Central memory CD8-positive, alpha-beta T cell (primary cell): ENCODE results near the gene PHLDA2.
A peak's percentile ranks its signal among the peaks of the same experiment; 100 is the strongest.

Experiments used
- ATAC-seq: fragments of 150-1000 bp; cut with Tn5 transposase; replicated peaks from 2 replicates; pipeline ENCODE4 v1.10.0; 2022; ENCODE audit warnings: mild to moderate bottlenecking, moderate FRiP score, moderate number of reproducible peaks; ENCODE audit not compliant: poor library complexity, severe bottlenecking; ENCODE audit errors: extremely low read depth
- DNase-seq, 2 donors: peaks; one replicate each; pipeline ENCODE4 v3.0.0; 2021; ENCODE audit warnings: low spot score in 2 of 2
- H3K27ac Mint-ChIP-seq: one replicate; pipeline ENCODE4 v1.8.0; 2022; ENCODE audit warnings: low read depth, mild to moderate bottlenecking, moderate library complexity, mixed read lengths
- H3K27me3 Mint-ChIP-seq: one replicate; pipeline ENCODE4 v1.8.0; 2022; ENCODE audit warnings: mixed read lengths
- H3K36me3 Mint-ChIP-seq: one replicate; pipeline ENCODE4 v1.8.0; 2022; ENCODE audit warnings: mild to moderate bottlenecking, moderate library complexity, mixed read lengths; ENCODE audit not compliant: insufficient read depth
- H3K4me1 Mint-ChIP-seq: one replicate; pipeline ENCODE4 v1.8.0; 2022; ENCODE audit warnings: mixed read lengths
- H3K4me3 Mint-ChIP-seq: one replicate; pipeline ENCODE4 v1.8.0; 2022; ENCODE audit warnings: mild to moderate bottlenecking, moderate library complexity, mixed read lengths
- H3K9me3 Mint-ChIP-seq: one replicate; pipeline ENCODE4 v1.8.0; 2022; ENCODE audit warnings: mixed read lengths

PHLDA2 gene

GRCh38 chr11:2921742-2922493 lies 7.3 kb downstream of the PHLDA2 start:
- DNase-seq = no peak
- no peaks in the 10 kb centered on the region for H3K27me3 Mint-ChIP-seq
- H3K27ac Mint-ChIP-seq = no peak overlapping the region

GRCh38 chr11:2921261-2921660 lies 8.0 kb downstream of the PHLDA2 start:
- H3K4me3 Mint-ChIP-seq = no peak overlapping the region
- H3K36me3 Mint-ChIP-seq = peaks cover under 1% of the 10 kb centered on the region
- no peaks in the 10 kb centered on the region for H3K4me1 Mint-ChIP-seq
- DNase-seq (no peak), ATAC-seq (no peak)
- H3K27ac Mint-ChIP-seq = no peak overlapping the region
- no peaks in the 10 kb centered on the region for H3K27me3 Mint-ChIP-seq
- H3K9me3 Mint-ChIP-seq = no peaks in the 10 kb centered on the region

More at GRCh38 chr11:2921742-2922493, 7.3 kb downstream of the PHLDA2 start:
- H3K9me3 Mint-ChIP-seq = no peaks in the 10 kb centered on the region
- peaks cover 2% of the 10 kb centered on the region for H3K36me3 Mint-ChIP-seq
- H3K4me1 Mint-ChIP-seq = no peaks in the 10 kb centered on the region
- no peak for ATAC-seq
- no peak overlapping the region for H3K4me3 Mint-ChIP-seq

GRCh38 chr11:2920343-2920742 lies 8.9 kb downstream of the PHLDA2 start:
- ATAC-seq (no peak), DNase-seq (no peak)
- no peak overlapping the region for H3K27ac Mint-ChIP-seq
- H3K27me3 Mint-ChIP-seq = no peaks in the 10 kb centered on the region
- no peaks in the 10 kb centered on the region for H3K9me3 Mint-ChIP-seq
- H3K4me3 Mint-ChIP-seq = no peak overlapping the region
- H3K36me3 Mint-ChIP-seq = no peaks in the 10 kb centered on the region
- H3K4me1 Mint-ChIP-seq = no peaks in the 10 kb centered on the region

GRCh38 chr11:2919837-2920236 lies 9.4 kb downstream of the PHLDA2 start:
- no peak for DNase-seq
- H3K9me3 Mint-ChIP-seq = no peaks in the 10 kb centered on the region
- no peaks in the 10 kb centered on the region for H3K36me3 Mint-ChIP-seq
- H3K4me3 Mint-ChIP-seq = no peak overlapping the region
- no peak for ATAC-seq
- no peak overlapping the region for H3K27ac Mint-ChIP-seq
- no peaks in the 10 kb centered on the region for H3K4me1 Mint-ChIP-seq
- H3K27me3 Mint-ChIP-seq = no peaks in the 10 kb centered on the region

GRCh38 chr11:2919188-2919587 lies 10.0 kb downstream of the PHLDA2 start:
- Mint-ChIP-seq H3K9me3 (no peaks in the 10 kb centered on the region), H3K27ac (no peak overlapping the region), H3K4me3 (no peak overlapping the region), H3K27me3 (no peaks in the 10 kb centered on the region), H3K4me1 (no peaks in the 10 kb centered on the region), H3K36me3 (no peaks in the 10 kb centered on the region)
- DNase-seq (no peak), ATAC-seq (no peak)

GRCh38 chr11:2917842-2918490 lies 11.3 kb downstream of the PHLDA2 start:
- DNase-seq = no peak
- H3K4me3 Mint-ChIP-seq = no peak overlapping the region
- no peaks in the 10 kb centered on the region for H3K27me3 Mint-ChIP-seq
- H3K36me3 Mint-ChIP-seq = no peaks in the 10 kb centered on the region
- no peak for ATAC-seq
- no peak overlapping the region for H3K27ac Mint-ChIP-seq
- H3K4me1 Mint-ChIP-seq = peaks cover 11% of the 10 kb centered on the region
- H3K9me3 Mint-ChIP-seq = no peaks in the 10 kb centered on the region

- no peak overlapping the region for H3K27ac Mint-ChIP-seq
- H3K36me3 Mint-ChIP-seq = no peaks in the 10 kb centered on the region
- ATAC-seq (no peak), DNase-seq (no peak)
- peaks cover 11% of the 10 kb centered on the region for H3K4me1 Mint-ChIP-seq
- H3K9me3 Mint-ChIP-seq = no peaks in the 10 kb centered on the region
- H3K4me3 Mint-ChIP-seq = no peak overlapping the region
- H3K27me3 Mint-ChIP-seq = no peaks in the 10 kb centered on the region
These were observed 12.2 kb downstream of the PHLDA2 start for GRCh38 chr11:2916892-2917645.

GRCh38 chr11:2916114-2916891 lies 12.9 kb downstream of the PHLDA2 start:
- H3K4me3 Mint-ChIP-seq = no peak overlapping the region
- DNase-seq (no peak), ATAC-seq (no peak)
- H3K36me3 Mint-ChIP-seq = no peaks in the 10 kb centered on the region
- H3K27ac Mint-ChIP-seq = no peak overlapping the region
- H3K9me3 Mint-ChIP-seq = no peaks in the 10 kb centered on the region
- H3K27me3 Mint-ChIP-seq = no peaks in the 10 kb centered on the region
- H3K4me1 Mint-ChIP-seq = peaks cover 17% of the 10 kb centered on the region

GRCh38 chr11:2915473-2915872 lies 13.7 kb downstream of the PHLDA2 start:
- no peak for ATAC-seq
- no peaks in the 10 kb centered on the region for H3K36me3 Mint-ChIP-seq
- H3K9me3 Mint-ChIP-seq = no peaks in the 10 kb centered on the region
- peaks cover 18% of the 10 kb centered on the region for H3K4me1 Mint-ChIP-seq
- H3K27me3 Mint-ChIP-seq = no peaks in the 10 kb centered on the region
- H3K27ac Mint-ChIP-seq = no peak overlapping the region
- DNase-seq = no peak
- no peak overlapping the region for H3K4me3 Mint-ChIP-seq

GRCh38 chr11:2914455-2915195 lies 14.6 kb downstream of the PHLDA2 start:
- ATAC-seq (no peak), DNase-seq (no peak)
- Mint-ChIP-seq H3K36me3 (no peaks in the 10 kb centered on the region), H3K27ac (no peak overlapping the region), H3K4me1 (peaks cover 22% of the 10 kb centered on the region), H3K9me3 (no peaks in the 10 kb centered on the region), H3K4me3 (no peak overlapping the region), H3K27me3 (no peaks in the 10 kb centered on the region)

GRCh38 chr11:2913776-2914175 lies 15.4 kb downstream of the PHLDA2 start:
- no peaks in the 10 kb centered on the region for H3K27me3 Mint-ChIP-seq
- no peaks in the 10 kb centered on the region for H3K36me3 Mint-ChIP-seq
- ATAC-seq (no peak), DNase-seq (no peak)
- peaks cover 22% of the 10 kb centered on the region for H3K4me1 Mint-ChIP-seq
- H3K27ac Mint-ChIP-seq = no peak overlapping the region
- no peaks in the 10 kb centered on the region for H3K9me3 Mint-ChIP-seq
- peak overlapping the region; percentile 41 for H3K4me3 Mint-ChIP-seq

GRCh38 chr11:2913019-2913431 lies 16.2 kb downstream of the PHLDA2 start:
- DNase-seq (no peak), ATAC-seq (no peak)
- Mint-ChIP-seq H3K9me3 (no peaks in the 10 kb centered on the region), H3K4me3 (no peak overlapping the region), H3K36me3 (peaks cover 2% of the 10 kb centered on the region), H3K27ac (peak overlapping the region; percentile 64), H3K4me1 (peaks cover 22% of the 10 kb centered on the region), H3K27me3 (no peaks in the 10 kb centered on the region)
